Urothelium cell line (cell line): Measurements from ENCODE around the gene RHEBL1.

Source experiments
- DNase-seq: peaks from one replicate; pipeline ENCODE4 v3.0.0; 2011; ENCODE audit warnings: low spot score, mixed read lengths
- FAIRE-seq: peaks from 2 replicates; lab custom pipeline; 2011; peaks lifted over from hg19 to GRCh38; lab: Jason Lieb, UNC

The RHEBL1 gene

GRCh38 chr12:49038291-49038955 is 31.4 kb downstream of the RHEBL1 start:
- FAIRE-seq, result peak; percentile 68
- no peak for DNase-seq

GRCh38 chr12:49037947-49038237 is 31.9 kb downstream of the RHEBL1 start:
- DNase-seq (no peak), FAIRE-seq (no peak)

- FAIRE-seq (peak; percentile 50), DNase-seq (no peak)
These were observed 32.5 kb downstream of the RHEBL1 start for GRCh38 chr12:49037111-49037946.

GRCh38 chr12:49036029-49036428 is 33.8 kb downstream of the RHEBL1 start:
- FAIRE-seq, result no peak
- no peak for DNase-seq

- DNase-seq (no peak), FAIRE-seq (no peak)
These were observed 35.5 kb downstream of the RHEBL1 start for GRCh38 chr12:49034286-49034622.

GRCh38 chr12:49033611-49034285 is 36.0 kb downstream of the RHEBL1 start:
- DNase-seq (no peak), FAIRE-seq (no peak)

GRCh38 chr12:49032679-49033447 is 36.9 kb downstream of the RHEBL1 start:
- DNase-seq, result no peak
- no peak for FAIRE-seq

GRCh38 chr12:49032276-49032675 is 37.5 kb downstream of the RHEBL1 start:
- no peak for FAIRE-seq

GRCh38 chr12:49031573-49032161 is 38.1 kb downstream of the RHEBL1 start:
- DNase-seq, result no peak
- no peak for FAIRE-seq

More at GRCh38 chr12:49032276-49032675, 37.5 kb downstream of the RHEBL1 start:
- DNase-seq, result no peak

GRCh38 chr12:49030714-49031572 is 38.8 kb downstream of the RHEBL1 start:
- FAIRE-seq (no peak), DNase-seq (no peak)

GRCh38 chr12:49030119-49030518 is 39.7 kb downstream of the RHEBL1 start:
- FAIRE-seq (no peak), DNase-seq (no peak)

- FAIRE-seq, result no peak
- DNase-seq, result no peak
These were observed 41.0 kb downstream of the RHEBL1 start for GRCh38 chr12:49028666-49029275.

- FAIRE-seq, result no peak
These were observed 41.8 kb downstream of the RHEBL1 start for GRCh38 chr12:49027846-49028555.

GRCh38 chr12:49026678-49027480 is 42.9 kb downstream of the RHEBL1 start:
- FAIRE-seq (no peak), DNase-seq (no peak)

More at GRCh38 chr12:49027846-49028555, 41.8 kb downstream of the RHEBL1 start:
- no peak for DNase-seq

GRCh38 chr12:49026101-49026500 is 43.7 kb downstream of the RHEBL1 start:
- FAIRE-seq (no peak), DNase-seq (no peak)

- FAIRE-seq, result no peak
- no peak for DNase-seq
These were observed 44.3 kb downstream of the RHEBL1 start for GRCh38 chr12:49025463-49025862.

- no peak for DNase-seq
- no peak for FAIRE-seq
These were observed 45.2 kb downstream of the RHEBL1 start for GRCh38 chr12:49024543-49024942.

- DNase-seq (no peak), FAIRE-seq (no peak)
These were observed 46.0 kb downstream of the RHEBL1 start for GRCh38 chr12:49023812-49024211.
